DOHH2 (cell line): ENCODE data around the gene LUZP1.

Source experiments
- EZH2phosphoT487 ChIP-seq: fragments of 200-600 bp; sonication (generic); IDR thresholded peaks from 2 replicates; pipeline ENCODE4 v1.6.1; 2017; ENCODE audit warnings: borderline replicate concordance, mild to moderate bottlenecking, antibody characterized with exemption, low read length, moderate library complexity, mixed read lengths
- TF ChIP-seq, protein P1 (sequence below): fragments of 200-600 bp; sonication (generic); IDR thresholded peaks from one replicate; pipeline ENCODE4 v1.5.1; 2014; ENCODE audit warnings: antibody characterized with exemption, mild to moderate bottlenecking, low read depth, low read length; ENCODE audit not compliant: poor library complexity, severe bottlenecking

DNA sequence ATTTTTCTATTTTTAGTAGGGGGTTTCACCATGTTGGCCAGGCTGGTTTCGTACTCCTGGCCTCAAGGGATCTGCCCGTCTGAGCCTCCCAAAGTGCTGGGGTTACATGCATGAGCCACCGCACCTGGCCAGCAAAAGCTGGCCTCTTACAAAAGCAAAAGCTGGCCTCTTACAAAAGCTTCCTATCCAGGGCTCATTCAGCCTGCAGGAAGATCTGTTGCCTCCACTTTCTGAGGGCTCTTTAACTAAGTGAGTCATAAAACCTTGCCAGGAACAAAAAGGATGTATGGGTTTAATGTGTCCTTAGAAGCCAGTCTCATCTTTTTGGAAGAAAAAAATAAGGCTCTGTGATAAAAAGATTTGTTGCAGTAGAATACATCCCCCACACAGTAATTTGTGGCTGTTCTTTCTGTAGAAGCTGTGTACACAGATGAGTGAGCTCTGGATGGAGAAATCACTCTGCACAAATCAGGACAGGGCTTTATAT is 33.6 kb upstream of the LUZP1 start:
- TF ChIP-seq, protein P1, sequence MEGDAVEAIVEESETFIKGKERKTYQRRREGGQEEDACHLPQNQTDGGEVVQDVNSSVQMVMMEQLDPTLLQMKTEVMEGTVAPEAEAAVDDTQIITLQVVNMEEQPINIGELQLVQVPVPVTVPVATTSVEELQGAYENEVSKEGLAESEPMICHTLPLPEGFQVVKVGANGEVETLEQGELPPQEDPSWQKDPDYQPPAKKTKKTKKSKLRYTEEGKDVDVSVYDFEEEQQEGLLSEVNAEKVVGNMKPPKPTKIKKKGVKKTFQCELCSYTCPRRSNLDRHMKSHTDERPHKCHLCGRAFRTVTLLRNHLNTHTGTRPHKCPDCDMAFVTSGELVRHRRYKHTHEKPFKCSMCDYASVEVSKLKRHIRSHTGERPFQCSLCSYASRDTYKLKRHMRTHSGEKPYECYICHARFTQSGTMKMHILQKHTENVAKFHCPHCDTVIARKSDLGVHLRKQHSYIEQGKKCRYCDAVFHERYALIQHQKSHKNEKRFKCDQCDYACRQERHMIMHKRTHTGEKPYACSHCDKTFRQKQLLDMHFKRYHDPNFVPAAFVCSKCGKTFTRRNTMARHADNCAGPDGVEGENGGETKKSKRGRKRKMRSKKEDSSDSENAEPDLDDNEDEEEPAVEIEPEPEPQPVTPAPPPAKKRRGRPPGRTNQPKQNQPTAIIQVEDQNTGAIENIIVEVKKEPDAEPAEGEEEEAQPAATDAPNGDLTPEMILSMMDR = no peak
- no peak for TF ChIP-seq EZH2phosphoT487
